Central memory CD4-positive, alpha-beta T cell (primary cell): ENCODE data around the gene CHMP1A.

ENCODE experiments used
- DNase-seq: peaks from one replicate; pipeline ENCODE4 v3.0.0; 2022

CHMP1A gene

GRCh38 chr16:89623511-89624261 lies 33.8 kb downstream of the CHMP1A start:
- no peak for DNase-seq

DNA sequence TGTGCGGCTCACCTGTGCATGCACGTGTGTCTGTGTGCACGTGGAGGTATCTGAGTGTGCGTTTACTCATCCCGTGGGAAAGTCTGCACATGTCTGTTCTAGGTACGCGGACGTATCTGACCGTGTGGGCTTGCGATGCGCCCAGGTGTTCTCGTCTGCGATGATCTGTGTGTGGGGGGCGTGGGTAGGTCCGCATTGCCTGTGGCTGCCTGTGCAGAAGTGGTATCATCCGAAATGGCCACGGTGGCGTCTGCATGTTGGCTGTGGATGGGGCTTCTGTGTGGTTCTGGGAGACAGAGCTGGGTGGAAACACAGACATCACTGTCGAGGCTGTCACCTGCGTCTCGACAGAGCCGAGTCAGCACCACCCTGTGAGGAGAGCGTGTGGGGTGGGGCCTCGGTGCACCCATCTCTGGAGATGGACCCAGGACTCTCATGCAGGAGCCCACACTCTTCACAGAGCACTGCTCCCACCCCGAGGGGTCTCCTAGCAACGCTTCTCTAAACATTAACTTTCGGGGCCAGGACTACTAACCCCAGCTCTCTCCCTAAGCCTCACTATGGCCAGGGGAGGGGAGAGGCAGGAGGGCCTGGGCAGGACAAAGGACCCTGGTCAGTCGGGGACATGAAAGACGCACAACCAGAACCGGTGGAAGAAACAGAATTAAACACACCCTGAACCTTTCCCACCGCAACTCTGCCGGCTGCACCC lies 35.7 kb downstream of the CHMP1A start:
- DNase-seq = no peak

GRCh38 chr16:89621136-89621697 lies 36.3 kb downstream of the CHMP1A start:
- DNase-seq = no peak

DNA sequence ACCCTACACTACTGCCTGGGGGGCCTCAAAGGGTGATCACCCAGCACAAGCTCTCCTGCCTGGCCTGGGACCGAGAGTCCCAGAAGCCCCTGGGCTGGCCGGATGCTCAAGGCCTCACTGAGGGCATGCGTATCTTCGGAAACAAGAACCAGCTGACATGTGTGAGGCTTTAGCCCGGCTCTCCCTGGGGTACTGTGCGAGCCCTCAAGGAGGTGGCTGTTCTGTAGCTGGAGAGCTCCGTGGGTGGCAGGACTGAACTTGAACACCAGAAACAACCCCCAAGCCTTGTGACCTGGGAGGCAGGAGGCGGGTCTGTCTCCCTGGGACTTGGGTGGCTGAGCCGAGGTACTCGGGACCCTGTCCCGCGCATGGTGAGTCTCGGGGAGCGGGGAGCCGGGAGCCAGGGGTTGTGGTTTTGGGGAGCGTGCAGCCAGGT lies 37.1 kb downstream of the CHMP1A start:
- no peak for DNase-seq

DNA sequence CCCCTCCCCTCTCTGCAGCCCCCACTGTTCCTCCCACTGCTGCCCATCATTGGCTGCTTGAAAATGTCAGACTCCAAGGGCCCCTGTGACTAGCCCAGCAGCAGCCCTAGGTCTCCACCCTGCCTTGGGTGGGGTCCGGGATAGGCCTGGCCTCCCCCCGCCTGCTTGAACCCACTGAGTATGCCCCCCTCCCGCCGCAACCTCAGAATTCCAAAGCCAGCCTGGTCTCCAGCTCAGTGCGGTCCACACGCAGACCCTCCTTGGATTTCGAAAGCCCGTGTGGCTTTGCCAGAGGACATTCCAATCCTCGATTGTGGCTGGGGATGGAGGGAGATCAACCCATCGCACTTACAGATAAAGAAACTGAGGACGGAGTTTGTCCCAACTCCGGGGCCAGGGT lies 37.7 kb downstream of the CHMP1A start:
- no peak for DNase-seq

GRCh38 chr16:89618109-89618998 lies 39.2 kb downstream of the CHMP1A start:
- no peak for DNase-seq

DNA sequence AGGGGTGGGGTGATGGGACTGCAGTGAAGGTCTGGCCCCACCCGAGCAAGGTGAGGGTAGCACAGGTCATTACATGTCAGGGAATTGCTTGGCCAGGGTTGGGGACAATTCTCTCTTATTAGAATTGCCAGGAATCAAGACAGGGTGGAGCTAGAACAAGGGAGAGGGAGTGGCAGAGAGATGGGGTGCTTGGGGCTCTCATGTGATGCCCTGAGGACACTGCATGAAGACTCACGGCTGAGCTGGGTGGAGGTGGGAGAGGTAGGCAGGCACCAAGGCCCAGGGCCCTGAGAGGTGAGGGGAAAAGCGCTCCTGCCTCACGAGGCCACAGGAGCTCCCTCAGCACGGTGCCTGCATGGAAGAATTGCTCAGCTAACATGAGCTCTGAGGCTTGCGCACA lies 40.5 kb downstream of the CHMP1A start:
- DNase-seq = no peak

DNA sequence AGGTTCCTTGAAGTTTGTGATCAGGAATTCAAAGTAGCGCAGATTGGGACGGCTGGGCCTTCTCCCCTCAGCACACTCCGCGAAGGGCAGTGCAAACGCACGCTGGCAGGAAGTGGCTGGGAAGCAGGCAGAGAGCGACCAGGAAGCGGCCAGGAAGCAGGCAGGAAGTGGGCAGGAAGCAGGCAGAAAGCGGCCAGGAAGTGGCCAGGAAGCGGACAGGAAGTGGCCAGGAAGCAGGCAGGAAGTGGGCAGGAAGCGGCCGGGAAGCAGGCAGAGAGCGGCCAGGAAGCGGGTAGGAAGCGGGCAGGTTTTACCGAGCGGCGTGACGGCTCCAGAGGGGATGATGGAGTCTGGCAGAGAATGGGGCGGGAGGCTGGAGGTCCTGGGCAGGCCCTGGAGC lies 40.9 kb downstream of the CHMP1A start:
- DNase-seq = no peak

GRCh38 chr16:89615596-89616090 lies 41.9 kb downstream of the CHMP1A start:
- DNase-seq = no peak

- no peak for DNase-seq
Observed at GRCh38 chr16:89615176-89615575, 42.3 kb downstream of the CHMP1A start.

GRCh38 chr16:89613954-89614459 lies 43.5 kb downstream of the CHMP1A start:
- no peak for DNase-seq

DNA sequence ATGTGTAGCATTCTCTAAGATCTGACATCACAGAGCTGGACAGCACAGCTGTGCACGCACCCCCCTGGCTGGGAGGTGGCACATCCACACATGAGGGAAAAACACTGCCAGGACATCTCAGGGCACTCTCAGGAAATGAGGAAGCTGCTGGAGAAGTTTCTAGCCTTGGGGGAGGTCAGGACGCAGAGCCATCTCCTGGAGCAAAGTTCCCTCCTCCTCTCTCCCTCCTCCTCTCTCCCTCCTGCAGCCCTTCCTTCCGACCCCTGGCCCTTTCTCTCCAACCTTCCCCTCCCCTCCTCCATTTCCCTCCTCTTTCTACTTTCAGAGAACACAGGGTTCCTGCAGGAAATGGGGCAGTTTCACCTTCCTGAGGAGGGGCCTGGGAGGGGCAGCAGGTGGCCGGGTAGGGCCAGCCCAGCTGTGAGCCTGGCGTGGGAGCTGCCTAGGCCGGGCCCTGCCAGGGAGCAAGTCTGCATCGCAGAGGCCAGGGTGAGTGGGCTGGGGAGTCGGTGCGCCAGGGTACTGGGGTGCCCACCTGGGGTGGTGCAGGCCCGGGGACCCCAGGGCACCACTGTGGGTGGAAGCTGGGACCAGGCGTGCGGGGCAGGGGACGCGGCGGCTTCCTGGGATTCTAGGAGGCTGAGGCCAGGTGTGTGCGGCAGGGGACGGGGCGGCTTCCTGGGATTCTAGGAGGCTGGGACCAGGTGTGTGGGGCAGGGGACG lies 44.1 kb downstream of the CHMP1A start, which contains the start of gene DPEP1:
Gene DPEP1 (plus strand): TSS at position 412 of the 723 bp plus-strand sequence. CDS start 16,769 bp downstream, outside the sequence.
- no peak for DNase-seq

DNA sequence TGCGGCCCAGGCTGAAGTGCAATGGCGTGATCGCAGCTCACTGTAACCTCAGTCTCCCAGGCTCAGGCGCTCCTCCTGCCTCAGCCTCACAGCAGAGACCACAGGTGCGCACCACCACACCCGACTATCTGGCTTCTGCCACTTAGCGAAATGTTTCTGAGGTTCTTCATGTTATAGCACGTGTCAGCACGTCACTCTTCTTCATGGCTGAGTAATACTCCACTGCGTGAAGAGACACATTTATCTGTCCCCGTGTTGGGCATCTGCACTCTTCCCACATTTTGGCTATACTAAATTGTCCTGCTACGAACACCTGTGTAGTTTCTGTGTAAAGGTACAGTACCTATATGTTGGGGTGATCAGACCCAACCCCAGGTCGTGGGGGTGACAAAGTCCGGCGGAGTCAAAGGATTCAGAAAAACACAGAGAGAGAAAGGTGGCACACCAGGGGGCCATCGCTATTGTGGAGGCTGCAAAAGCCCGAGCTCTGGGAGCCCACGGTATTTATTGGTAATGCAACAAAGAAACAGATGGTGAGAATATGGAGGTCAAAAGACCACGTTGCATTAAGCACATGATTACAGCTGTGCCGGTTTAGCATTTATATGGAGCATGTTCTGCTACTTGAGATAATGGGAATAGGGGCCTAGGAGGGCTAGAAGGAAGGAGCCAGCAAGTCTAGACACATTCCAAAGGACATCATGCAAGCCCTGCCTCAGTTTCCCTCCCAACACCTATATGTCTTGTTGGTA lies 44.9 kb downstream of the CHMP1A start:
- DNase-seq = no peak

DNA sequence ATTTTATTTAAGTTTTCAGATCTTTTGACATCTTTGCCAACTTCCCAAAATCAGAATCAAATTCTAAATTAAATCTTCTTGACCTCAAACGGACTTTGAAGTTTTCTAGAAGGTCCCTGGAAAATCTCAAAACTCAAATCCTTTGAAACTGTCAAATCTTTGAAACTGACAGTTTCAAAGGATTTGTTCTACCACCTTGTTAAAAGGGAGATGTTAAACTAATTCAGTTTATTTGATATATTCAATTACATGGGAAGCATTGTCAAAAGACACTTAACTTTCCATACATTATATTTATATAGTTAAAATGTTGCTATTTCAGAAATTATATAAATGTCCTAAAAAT lies 47.4 kb downstream of the CHMP1A start:
- DNase-seq = no peak

DNA sequence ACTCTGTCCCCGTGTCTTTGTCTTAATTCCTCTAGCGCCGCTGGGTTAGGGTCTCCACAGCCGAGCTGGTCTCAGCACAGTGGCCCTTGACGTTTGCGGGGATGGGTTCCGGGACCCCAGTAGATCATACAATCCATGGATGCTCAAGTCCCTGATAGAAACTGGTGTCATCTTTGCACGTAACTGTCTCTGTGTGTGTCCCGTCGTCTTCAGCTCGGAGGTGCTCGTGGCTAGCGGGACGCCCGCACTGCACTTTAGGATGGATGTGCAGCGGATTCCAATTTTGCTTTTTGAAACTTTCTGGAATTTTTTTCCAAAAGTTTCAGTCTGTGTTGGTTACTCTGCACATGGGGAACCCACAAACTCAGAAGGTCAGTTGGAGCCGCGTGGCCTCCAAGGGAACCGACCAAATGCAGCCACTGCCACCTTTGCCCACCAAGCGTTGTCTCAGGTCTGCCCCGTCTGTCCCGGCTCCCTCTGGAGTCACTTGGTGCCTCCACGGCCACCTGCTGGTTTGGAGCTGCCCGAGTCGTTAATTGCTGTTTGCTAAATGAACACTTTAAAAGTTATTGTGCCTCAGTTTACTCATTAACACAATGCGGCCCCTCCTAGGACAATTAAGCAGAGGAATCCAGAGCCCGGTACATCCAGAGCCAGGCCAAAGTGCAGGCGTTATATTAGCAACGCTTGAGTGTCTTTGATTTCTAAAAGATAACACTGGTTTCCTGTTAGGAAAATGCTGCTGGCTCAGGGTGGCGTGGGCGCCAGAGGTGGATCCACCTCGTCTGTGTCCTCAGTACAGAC lies 49.4 kb downstream of the CHMP1A start:
- no peak for DNase-seq

DNA sequence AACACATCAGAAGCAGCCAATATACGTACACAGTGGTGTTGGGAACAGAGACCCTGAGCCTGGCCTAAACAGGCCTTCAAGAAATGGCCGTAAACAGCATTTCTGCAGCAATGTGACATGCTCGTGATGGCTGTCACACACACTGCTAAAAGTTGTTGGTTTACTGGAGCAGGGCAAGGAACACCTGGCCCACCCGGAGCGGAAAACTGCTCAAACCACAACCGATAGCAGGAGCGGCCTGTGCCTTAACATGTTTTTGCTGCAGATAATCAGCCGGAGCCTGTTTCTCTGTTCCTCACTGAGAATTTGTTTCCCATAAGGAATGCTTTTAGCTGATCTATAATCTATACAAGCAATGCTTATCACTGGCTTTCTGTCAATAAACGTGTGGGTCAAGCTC lies 50.1 kb downstream of the CHMP1A start:
- no peak for DNase-seq

DNA sequence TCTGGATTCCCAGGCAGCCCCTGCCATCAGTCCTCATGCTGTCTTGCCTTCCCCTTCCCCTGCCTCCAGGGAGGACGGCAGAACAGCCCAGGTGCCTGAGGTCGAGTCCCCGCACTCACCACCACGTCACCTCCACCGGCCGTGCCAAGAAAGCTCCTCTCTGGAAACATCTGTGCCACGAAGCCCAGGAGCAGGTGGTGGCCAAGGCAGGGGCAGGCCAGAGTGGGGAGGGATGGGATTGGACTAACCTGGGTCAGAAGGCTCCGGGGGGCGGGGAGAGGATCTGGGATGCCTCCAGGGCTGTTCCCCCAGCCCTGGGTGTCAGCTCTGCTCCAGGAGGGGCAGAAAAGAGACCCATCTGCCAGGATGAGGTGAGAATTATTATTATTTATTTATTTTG lies 51.5 kb downstream of the CHMP1A start:
- DNase-seq = no peak

DNA sequence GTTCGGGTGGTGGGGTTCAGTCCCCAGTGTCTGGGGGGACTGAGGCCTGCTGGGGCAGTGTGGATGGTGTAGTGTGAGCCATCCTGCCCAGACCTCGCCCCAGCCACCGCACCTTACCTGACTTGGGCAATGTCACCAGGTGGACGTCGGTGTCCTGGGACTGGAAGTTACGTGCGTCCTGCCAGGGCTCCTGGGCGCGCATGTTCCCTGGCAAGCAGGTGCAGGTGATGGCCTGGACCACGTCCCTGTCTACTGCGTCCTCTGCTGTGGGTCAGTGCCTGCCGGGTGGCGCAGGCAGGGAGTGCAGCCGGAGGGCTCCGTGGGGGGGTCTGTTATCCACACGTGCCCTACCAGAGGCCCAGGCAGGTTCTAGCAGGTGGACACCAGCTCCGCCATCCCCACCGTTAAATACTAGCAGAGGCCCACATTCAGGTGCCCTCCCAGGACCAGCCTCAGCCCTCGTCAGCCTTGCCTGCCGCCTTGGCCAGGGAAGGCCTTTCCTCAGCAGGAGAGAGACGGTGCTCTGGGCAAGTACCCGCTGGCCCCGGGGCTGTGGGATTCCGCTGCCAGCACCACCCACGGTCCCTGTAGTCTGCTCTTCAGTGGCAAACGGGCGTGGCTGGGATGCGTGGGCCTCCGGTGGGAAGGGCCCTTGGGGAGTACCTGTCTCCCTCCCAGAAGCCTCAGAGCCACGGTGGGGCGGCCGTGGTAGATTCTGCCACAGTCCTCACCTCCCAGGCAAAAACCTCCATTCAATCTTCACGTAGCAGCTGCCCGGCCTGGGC lies 52.1 kb downstream of the CHMP1A start:
- no peak for DNase-seq

DNA sequence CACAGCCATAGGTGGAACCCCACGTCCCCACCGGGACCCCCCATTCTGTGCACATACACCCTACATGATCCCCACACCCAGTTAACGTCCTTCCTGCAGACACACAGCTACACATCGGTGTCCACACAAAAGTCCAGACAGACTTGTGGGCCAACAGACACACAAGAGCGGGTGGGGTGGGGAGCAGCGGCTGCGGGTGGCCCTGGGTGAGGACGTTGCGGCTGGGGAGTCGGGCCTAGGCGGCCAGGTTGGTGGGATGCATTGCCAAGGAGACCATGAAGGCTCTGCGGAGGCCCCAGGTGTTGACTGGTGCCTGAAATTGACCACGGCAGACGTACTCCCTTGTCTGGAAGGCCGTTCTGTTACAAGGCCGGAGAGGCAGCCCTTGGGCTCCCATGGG lies 52.7 kb downstream of the CHMP1A start:
- no peak for DNase-seq
